Endodermal cell (in vitro differentiated cells): ENCODE results near the gene TNFRSF8. TPM values are rescaled to one million over a fixed set of nuclear protein-coding genes. Genes with fewer than 3 reads are reported as not detected.

Experiments
- DNase-seq: peaks from one replicate; pipeline ENCODE4 v3.0.0-alpha.2; 2017
- H3K27ac ChIP-seq: 2 replicates; pipeline ENCODE4 v1.5.1; 2013; ENCODE audit warnings: mild to moderate bottlenecking, low read depth, low read length, moderate library complexity
- H3K27me3 ChIP-seq: 2 replicates; pipeline ENCODE4 v1.6.1; 2013; ENCODE audit warnings: mild to moderate bottlenecking, low read length, moderate library complexity; ENCODE audit not compliant: insufficient read depth, control insufficient read depth, poor library complexity, severe bottlenecking
- H3K36me3 ChIP-seq: 2 replicates; pipeline ENCODE4 v1.7.0; 2013; ENCODE audit warnings: mild to moderate bottlenecking, low read length, moderate library complexity; ENCODE audit not compliant: control insufficient read depth, insufficient read depth
- H3K4me1 ChIP-seq: one replicate; pipeline ENCODE4 v1.7.0; 2013; ENCODE audit warnings: low read length; ENCODE audit not compliant: control insufficient read depth, insufficient read depth
- H3K4me3 ChIP-seq: 2 replicates; pipeline ENCODE4 v1.5.1; 2013; ENCODE audit warnings: mild to moderate bottlenecking, low read length, moderate library complexity
- H3K9ac ChIP-seq: 2 replicates; pipeline ENCODE4 v1.6.1; 2013; ENCODE audit warnings: mild to moderate bottlenecking, low read length, moderate library complexity; ENCODE audit not compliant: poor library complexity, severe bottlenecking; ENCODE audit errors: extremely low read depth
- H3K9me3 ChIP-seq: 2 replicates; pipeline ENCODE4 v1.6.1; 2013; ENCODE audit warnings: mild to moderate bottlenecking, low read length, moderate library complexity; ENCODE audit not compliant: control insufficient read depth
- H3K27ac Mint-ChIP-seq: 2 replicates; pipeline ENCODE4 v1.8.0; 2020; ENCODE audit warnings: mixed read lengths
- H3K27me3 Mint-ChIP-seq: 2 replicates; pipeline ENCODE4 v1.8.0; 2021; ENCODE audit warnings: mild to moderate bottlenecking, mixed read lengths; ENCODE audit not compliant: insufficient read depth
- H3K36me3 Mint-ChIP-seq: 2 replicates; pipeline ENCODE4 v1.8.0; 2020; ENCODE audit warnings: low read depth, mixed read lengths
- H3K4me1 Mint-ChIP-seq: 2 replicates; pipeline ENCODE4 v1.8.0; 2020; ENCODE audit warnings: mixed read lengths
- H3K4me3 Mint-ChIP-seq: 2 replicates; pipeline ENCODE4 v1.8.0; 2020; ENCODE audit warnings: mild to moderate bottlenecking, moderate library complexity, mixed read lengths
- H3K9me3 Mint-ChIP-seq: 2 replicates; pipeline ENCODE4 v1.8.0; 2020; ENCODE audit warnings: mild to moderate bottlenecking, mixed read lengths
- CTCF ChIP-seq: fragments of 200-600 bp; sonication (generic); conservative IDR thresholded peaks from 2 replicates; pipeline ENCODE4 v1.5.0; 2021; ENCODE audit warnings: antibody characterized with exemption, mild to moderate bottlenecking
- WGBS, 2 experiments: methylation state at CpG; one replicate each; pipeline versions ENCODE4 v1.1.5 to v1.1.7; 2013; ENCODE audit warnings: missing lambda C conversion rate in 2 of 2, mixed read lengths in 1 of 2; ENCODE audit not compliant: insufficient coverage in 1 of 2, insufficient read length in 1 of 2; 5-methylcytosine and 5-hydroxymethylcytosine counted together
- total RNA-seq, 2 donors: library from RNA; stranded (reverse); fragmentation: NEBNext Ultra II Directional in 1 of 2; extraction: Animal tissue kit (Norgen Biotek cat#: 25700) in 1 of 2; gene quantifications; 2 replicates in 1 of 2; 3 replicates in 1 of 2; pipeline ENCODE4 v1.2.1, GENCODE V29; 2021

TNFRSF8 gene
- total RNA-seq, 2 donors from 2014 or later = 0.69 to 2.3 TPM

GRCh38 chr1:12153181-12153785 lies 90.2 kb downstream of the TNFRSF8 start:
- no peak overlapping the region for H3K9ac ChIP-seq
- no peak for TF ChIP-seq CTCF
- Mint-ChIP-seq H3K27ac (no peak overlapping the region), H3K9me3 (no peaks in the 10 kb centered on the region), H3K36me3 (no peaks in the 10 kb centered on the region), H3K4me1 (peaks cover 2% of the 10 kb centered on the region), H3K4me3 (no peak overlapping the region), H3K27me3 (peaks cover 11% of the 10 kb centered on the region)
- WGBS, 2 experiments = 85 to 89% methylated on average over 8 to 13 of the region's 13 CpGs
- H3K36me3 ChIP-seq = no peaks in the 10 kb centered on the region
- H3K27me3 ChIP-seq = no peaks in the 10 kb centered on the region
- no peak overlapping the region for H3K4me3 ChIP-seq
- no peaks in the 10 kb centered on the region for H3K9me3 ChIP-seq
- no peak overlapping the region for H3K27ac ChIP-seq
- peaks cover under 1% of the 10 kb centered on the region for H3K4me1 ChIP-seq
- no peak for DNase-seq

DNA sequence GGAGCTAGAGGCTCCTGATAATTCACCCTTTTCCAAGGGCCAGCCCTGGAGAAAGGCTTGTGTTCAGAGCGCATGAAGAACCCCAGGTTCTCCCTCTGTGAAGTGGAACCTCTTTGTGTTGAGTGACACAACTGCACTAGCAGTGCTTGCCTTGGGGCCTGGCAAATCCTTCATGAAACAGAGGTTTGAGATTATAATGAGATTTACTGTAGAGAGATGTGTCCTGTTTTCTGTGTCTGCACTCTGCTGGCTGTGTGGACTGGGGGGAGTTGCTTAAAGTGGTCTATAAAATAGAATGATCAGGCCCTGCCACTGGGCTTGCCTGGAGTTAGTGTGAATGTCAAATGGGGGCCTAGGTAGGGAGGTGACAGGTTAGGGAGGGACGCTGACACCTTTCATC lies 92.2 kb downstream of the TNFRSF8 start:
- Mint-ChIP-seq H3K4me1 (peaks cover 6% of the 10 kb centered on the region), H3K9me3 (no peaks in the 10 kb centered on the region), H3K27ac (no peak overlapping the region), H3K27me3 (peaks cover 11% of the 10 kb centered on the region), H3K36me3 (no peaks in the 10 kb centered on the region), H3K4me3 (no peak overlapping the region)
- Histone ChIP-seq H3K9me3 (no peaks in the 10 kb centered on the region), H3K27me3 (no peaks in the 10 kb centered on the region), H3K4me1 (peaks cover 6% of the 10 kb centered on the region), H3K36me3 (no peaks in the 10 kb centered on the region), H3K27ac (no peak overlapping the region), H3K4me3 (no peak overlapping the region), H3K9ac (no peak overlapping the region)
- WGBS, 2 experiments = 90 to 100% methylated on average over 1 to 2 of the region's 2 CpGs
- no peak for DNase-seq
- TF ChIP-seq CTCF = no peak

GRCh38 chr1:12157366-12158231 lies 94.5 kb downstream of the TNFRSF8 start:
- no peaks in the 10 kb centered on the region for H3K36me3 ChIP-seq
- Mint-ChIP-seq H3K9me3 (no peaks in the 10 kb centered on the region), H3K36me3 (no peaks in the 10 kb centered on the region), H3K27me3 (peaks cover 4% of the 10 kb centered on the region), H3K27ac (no peak overlapping the region), H3K4me3 (no peak overlapping the region), H3K4me1 (peaks cover 6% of the 10 kb centered on the region)
- peak overlapping the region; percentile 17 for H3K27ac ChIP-seq
- 72 to 73% methylated on average over 6 to 9 of the region's 10 CpGs for WGBS, 2 experiments
- peaks cover 6% of the 10 kb centered on the region for H3K4me1 ChIP-seq
- no peak overlapping the region for H3K9ac ChIP-seq
- no peaks in the 10 kb centered on the region for H3K27me3 ChIP-seq
- TF ChIP-seq CTCF = no peak
- H3K4me3 ChIP-seq = no peak overlapping the region
- no peak for DNase-seq
- H3K9me3 ChIP-seq = no peaks in the 10 kb centered on the region
